AG04450 (cell line): ENCODE results near the gene UBXN2A. TPM values are rescaled to one million over a fixed set of nuclear protein-coding genes. Genes with fewer than 3 reads are reported as not detected.

ENCODE experiments used
- CTCF ChIA-PET: fragments of 300-600, 350-600 bp; formaldehyde crosslinking; extraction: SDS; loops from one replicate; lab custom pipeline; 2022; ENCODE audit warnings: antibody characterized with exemption, inconsistent platforms; lab: Charles Lee
- POLR2A ChIA-PET: fragments of 350-600 bp; formaldehyde crosslinking; extraction: SDS; loops from one replicate; lab custom pipeline; 2021; ENCODE audit warnings: antibody characterized with exemption, inconsistent platforms; lab: Yijun Ruan, JAX
- DNase-seq: peaks from one replicate; pipeline ENCODE4 v3.0.0-alpha.2; 2011; ENCODE audit warnings: low read depth, low spot score
- H3K27ac ChIP-seq: one replicate; pipeline ENCODE4 v1.5.1; 2012; ENCODE audit warnings: low read depth, low read length, control low read depth
- H3K27me3 ChIP-seq: one replicate; pipeline ENCODE4 v1.6.0; 2012; ENCODE audit warnings: low read length; ENCODE audit not compliant: control insufficient read depth, insufficient read depth
- H3K4me3 ChIP-seq: 2 replicates; pipeline ENCODE4 v1.5.1; 2011; ENCODE audit warnings: mild to moderate bottlenecking, low read depth, low read length, control low read depth
- H3K9me3 ChIP-seq: 2 replicates; pipeline ENCODE4 v1.5.1; 2012; ENCODE audit warnings: low read length; ENCODE audit not compliant: control insufficient read depth, insufficient read depth
- CTCF ChIP-seq: IDR thresholded peaks from 2 replicates; pipeline ENCODE4 v1.5.1; 2011; ENCODE audit warnings: low read depth, low read length, control low read depth, inconsistent platforms
- polyA plus RNA-seq: library from polyadenylated mRNA; depleted of rRNA; stranded (reverse); fragments of >200 nt; gene quantifications from 2 replicates; pipeline ENCODE4 v1.2.3, GENCODE V29; 2011

Gene UBXN2A
- polyA plus RNA-seq, 1 experiment, result 13.1 TPM

DNA sequence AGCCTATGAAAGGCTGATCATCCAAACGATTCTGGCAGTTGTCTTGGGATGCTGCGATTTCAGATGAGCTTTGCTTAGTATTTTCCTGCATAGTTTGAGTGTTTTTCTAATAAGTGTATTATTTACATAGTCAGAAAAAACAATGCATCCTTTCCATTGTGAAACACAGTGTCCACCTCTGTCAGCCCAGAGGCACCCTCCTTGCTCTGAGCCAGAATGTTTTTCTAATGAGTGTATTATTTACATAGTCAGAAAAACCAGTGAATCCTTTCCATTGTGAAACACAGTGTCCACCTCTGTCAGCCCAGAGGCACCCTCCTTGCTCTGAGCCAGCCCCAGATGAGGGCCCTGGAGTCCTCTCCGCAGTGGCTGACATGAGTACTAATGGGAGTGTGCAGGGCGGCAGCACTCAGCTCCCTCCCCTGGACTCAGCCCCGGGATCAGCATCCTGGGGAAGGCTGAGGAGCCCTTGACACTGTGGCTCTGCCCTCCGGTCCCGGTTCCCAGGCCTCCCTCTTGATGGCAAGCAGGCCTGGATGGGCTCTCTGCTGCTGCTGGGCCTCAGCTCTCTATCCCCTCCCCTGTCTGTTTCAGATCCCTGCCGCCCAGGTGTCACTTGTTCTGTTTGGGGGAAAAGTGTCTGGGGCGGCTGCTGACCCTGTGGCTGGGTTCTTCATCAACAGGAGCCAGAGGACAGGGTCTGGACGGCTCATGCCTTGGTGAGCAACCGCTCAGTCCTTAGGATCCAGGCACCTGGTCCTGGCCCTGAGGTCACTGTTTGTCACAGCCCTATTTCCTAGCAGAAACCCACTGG lies 75.5 kb downstream of the UBXN2A start:
- H3K27ac ChIP-seq, result peak overlapping the region; percentile 87
- no peaks in the 10 kb centered on the region; the same call in 1 of the 2 replicates for H3K9me3 ChIP-seq
- POLR2A ChIA-PET, result interaction anchor here (0.6 to 2.0 kb wide), 5 partner anchors 32 to 179 kb away, joined by 3 to 9 read pairs (median 4); partner anchors contain the start of genes ATAD2B, TP53I3 and WDCP
- CTCF ChIA-PET, result interaction anchor here (2.0 kb wide), 1 partner anchor 89 kb away, joined by 8 read pairs; the partner anchor contains the start of gene ATAD2B
- H3K27me3 ChIP-seq, result no peaks in the 10 kb centered on the region
- no peak for TF ChIP-seq CTCF
- DNase-seq, result peak; percentile 47
- no peak overlapping the region for H3K4me3 ChIP-seq

DNA sequence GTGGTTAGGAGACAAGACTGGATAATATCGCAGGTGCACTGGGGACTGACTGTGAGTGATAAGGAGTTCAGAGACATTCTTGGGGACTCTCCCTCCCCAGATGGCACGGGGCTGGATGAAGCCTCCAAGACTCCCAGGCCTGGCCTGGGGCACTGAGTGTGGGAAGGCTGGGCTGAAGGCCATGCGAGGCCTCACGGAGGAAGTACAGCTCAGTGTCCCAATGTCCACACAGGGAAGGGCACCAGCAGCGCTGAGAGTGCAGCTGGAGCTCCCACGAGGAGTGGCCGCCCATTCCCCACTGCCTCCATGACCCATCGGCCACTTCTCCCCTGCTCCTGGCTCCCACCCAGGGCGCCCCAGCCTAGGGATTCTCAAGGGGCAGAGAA lies 76.1 kb downstream of the UBXN2A start:
- POLR2A ChIA-PET, result interaction anchor here (0.6 to 2.0 kb wide), 3 partner anchors 31 to 90 kb away, joined by 7 to 9 read pairs (median 8); partner anchors contain the start of genes ATAD2B and WDCP

DNA sequence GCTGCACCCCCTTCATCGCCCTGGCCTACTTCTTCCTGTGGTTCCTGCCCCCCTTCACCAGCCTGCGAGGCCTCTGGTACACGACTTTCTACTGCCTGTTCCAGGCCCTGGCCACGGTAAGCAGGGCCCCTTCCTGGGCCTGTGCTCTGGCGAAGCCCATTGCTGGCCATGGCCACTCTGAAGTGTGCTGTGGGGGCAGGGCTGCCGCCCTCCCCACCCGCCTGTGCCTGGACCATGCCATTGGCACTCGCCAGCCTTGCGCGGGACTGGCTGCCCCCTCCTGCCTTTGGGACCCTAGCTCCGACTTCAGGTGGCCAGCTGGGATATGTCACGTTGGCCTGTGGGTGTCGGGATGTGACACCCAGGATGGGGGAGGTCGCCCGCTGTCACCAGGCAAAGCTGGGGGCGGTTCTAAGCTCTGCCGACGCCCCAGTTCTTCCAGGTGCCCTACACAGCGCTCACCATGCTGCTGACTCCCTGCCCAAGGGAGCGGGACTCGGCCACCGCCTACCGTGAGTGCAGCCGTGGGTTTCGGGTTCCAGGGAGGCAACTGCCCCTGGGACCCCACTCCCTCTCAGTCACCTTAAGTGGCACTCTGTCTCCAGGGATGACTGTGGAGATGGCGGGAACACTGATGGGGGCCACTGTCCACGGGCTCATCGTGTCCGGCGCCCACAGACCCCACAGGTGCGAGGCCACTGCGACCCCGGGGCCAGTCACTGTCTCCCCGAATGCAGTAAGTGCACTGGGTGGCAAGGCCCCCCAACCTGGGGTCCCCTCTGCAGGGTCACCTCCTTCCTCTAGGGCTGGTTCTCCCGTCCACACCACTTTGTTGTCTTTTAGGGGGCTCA lies 76.8 kb downstream of the UBXN2A start:
- Histone ChIP-seq H3K9me3 (no peaks in the 10 kb centered on the region; the same call in 1 of the 2 replicates), H3K27me3 (no peaks in the 10 kb centered on the region), H3K27ac (no peak overlapping the region), H3K4me3 (no peak overlapping the region)
- ChIA-PET POLR2A (interaction anchor here (0.6 to 2.0 kb wide), 2 partner anchors 30 to 77 kb away, joined by 7 to 9 read pairs; partner anchors contain the start of gene WDCP), CTCF (no interaction called here)
- TF ChIP-seq CTCF, result no peak
- DNase-seq, result no peak

More for the DNA sequence above, 76.1 kb downstream of the UBXN2A start:
- H3K4me3 ChIP-seq, result no peak overlapping the region
- peak overlapping the region; percentile 87 for H3K27ac ChIP-seq
- DNase-seq, result no peak
- CTCF ChIA-PET, result interaction anchor here (2.0 kb wide), 1 partner anchor 90 kb away, joined by 8 read pairs; the partner anchor contains the start of gene ATAD2B
- TF ChIP-seq CTCF, result no peak
- no peaks in the 10 kb centered on the region; the same call in 1 of the 2 replicates for H3K9me3 ChIP-seq
- H3K27me3 ChIP-seq, result no peaks in the 10 kb centered on the region

DNA sequence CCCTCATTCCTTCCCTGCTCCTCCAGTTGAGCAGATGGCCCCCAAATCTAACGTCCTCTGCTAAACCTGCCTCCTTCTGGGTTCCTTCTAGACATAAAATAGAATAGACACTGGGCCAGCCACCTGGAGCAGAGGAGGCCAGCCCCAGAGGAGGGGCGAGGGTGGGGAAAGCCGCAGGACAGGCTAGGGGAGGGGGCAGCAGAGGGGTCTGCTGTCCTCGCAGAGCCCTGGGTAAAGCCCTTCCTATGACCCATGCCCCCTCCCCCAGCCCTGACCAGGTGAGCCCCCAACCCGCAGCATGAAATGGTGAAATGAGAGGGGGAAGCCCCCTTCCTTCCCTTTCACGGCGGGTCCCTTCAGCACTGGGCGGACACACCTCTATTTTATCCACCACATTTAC lies 77.4 kb downstream of the UBXN2A start:
- no peak for TF ChIP-seq CTCF
- no peak for DNase-seq
- ChIA-PET POLR2A (no interaction called here), CTCF (no interaction called here)
- Histone ChIP-seq H3K4me3 (no peak overlapping the region), H3K27ac (no peak overlapping the region), H3K27me3 (no peaks in the 10 kb centered on the region), H3K9me3 (no peaks in the 10 kb centered on the region; the same call in 1 of the 2 replicates)
